GM19468 (cell line): Measurements from ENCODE around the gene NOPCHAP1.
"Not testable (repeated sequence)": the region's sequence is repeated elsewhere in the genome, so short reads cannot be mapped to it uniquely, and the experiment has no call there.

Experiments
- ATAC-seq: cut with Tn5 transposase; IDR thresholded peaks from one replicate; pipeline ENCODE4 v1.9.1; 2021; ENCODE audit warnings: mild to moderate bottlenecking, moderate library complexity, moderate number of reproducible peaks; ENCODE audit not compliant: unreplicated experiment; ENCODE audit errors: extremely low read depth

Gene NOPCHAP1

GRCh38 chr12:104986022-104986941, at the start of gene NOPCHAP1:
Gene NOPCHAP1, plus strand, starts transcription at chr12:104986316. Its CDS starts 37 bp downstream, at chr12:104986353.
- peak; percentile 86 for ATAC-seq

- ATAC-seq: no peak
Observed at GRCh38 chr12:104938371-104938770, 47.7 kb upstream of the NOPCHAP1 start.

GRCh38 chr12:104939089-104939488, 47.0 kb upstream of the NOPCHAP1 start:
- ATAC-seq: no peak

GRCh38 chr12:104941454-104941853, 44.7 kb upstream of the NOPCHAP1 start:
- ATAC-seq: no peak

GRCh38 chr12:104942075-104942474, 44.0 kb upstream of the NOPCHAP1 start:
- ATAC-seq: no peak

GRCh38 chr12:104943401-104943800, 42.7 kb upstream of the NOPCHAP1 start:
- not testable (repeated sequence) for ATAC-seq

GRCh38 chr12:104944252-104944651, 41.9 kb upstream of the NOPCHAP1 start:
- ATAC-seq: no peak

- not testable (repeated sequence) for ATAC-seq
Observed at GRCh38 chr12:104948716-104949115, 37.4 kb upstream of the NOPCHAP1 start.

- no peak for ATAC-seq
Observed at GRCh38 chr12:104951759-104952509, 34.2 kb upstream of the NOPCHAP1 start.

GRCh38 chr12:104952816-104953215, 33.3 kb upstream of the NOPCHAP1 start:
- ATAC-seq: no peak

GRCh38 chr12:104953323-104953722, 32.8 kb upstream of the NOPCHAP1 start:
- no peak for ATAC-seq

GRCh38 chr12:104955703-104956102, 30.4 kb upstream of the NOPCHAP1 start:
- no peak for ATAC-seq

- no peak for ATAC-seq
Observed at GRCh38 chr12:104956870-104957718, 29.0 kb upstream of the NOPCHAP1 start.

GRCh38 chr12:104957719-104958000, 28.5 kb upstream of the NOPCHAP1 start:
- ATAC-seq: no peak

GRCh38 chr12:104958001-104958804, 27.9 kb upstream of the NOPCHAP1 start, which contains the start of gene SLC41A2:
Gene SLC41A2, minus strand, starts transcription at chr12:104958290. Its CDS starts 29,763 bp downstream, at chr12:104928527.
- ATAC-seq: peak; percentile 42

GRCh38 chr12:104958805-104959334, 27.2 kb upstream of the NOPCHAP1 start:
- no peak for ATAC-seq

GRCh38 chr12:104959335-104959841, 26.7 kb upstream of the NOPCHAP1 start:
- ATAC-seq: no peak

GRCh38 chr12:104960464-104960863, 25.7 kb upstream of the NOPCHAP1 start:
- ATAC-seq: no peak

GRCh38 chr12:104963757-104964156, 22.4 kb upstream of the NOPCHAP1 start:
- no peak for ATAC-seq
